Ishikawa (cell line): Measurements from ENCODE around the gene BIRC2.

Source experiments
- CEBPB ChIP-seq: IDR thresholded peaks from 2 replicates; pipeline ENCODE4 v1.6.1; 2012
- CREB1 ChIP-seq: IDR thresholded peaks from 2 replicates; pipeline ENCODE4 v1.6.1; 2012; ENCODE audit warnings: low read depth
- EGR1 ChIP-seq: IDR thresholded peaks from 2 replicates; pipeline ENCODE4 v1.6.1; 2012
- EP300 ChIP-seq: IDR thresholded peaks from 2 replicates; pipeline ENCODE4 v1.6.1; 2012; ENCODE audit warnings: borderline replicate concordance
- FOXM1 ChIP-seq: IDR thresholded peaks from 2 replicates; pipeline ENCODE4 v1.6.1; 2012; ENCODE audit warnings: low read depth, borderline replicate concordance
- NFIC ChIP-seq: IDR thresholded peaks from 2 replicates; pipeline ENCODE4 v1.6.1; 2012
- RAD21 ChIP-seq: IDR thresholded peaks from 2 replicates; pipeline ENCODE4 v1.6.1; 2012; ENCODE audit warnings: low read depth
- TAF1 ChIP-seq: IDR thresholded peaks from 2 replicates; pipeline ENCODE4 v1.6.1; 2012; ENCODE audit warnings: low read depth, mild to moderate bottlenecking
- TCF12 ChIP-seq: IDR thresholded peaks from 2 replicates; pipeline ENCODE4 v1.6.1; 2012; ENCODE audit warnings: low read depth
- TEAD4 ChIP-seq: IDR thresholded peaks from 2 replicates; pipeline ENCODE4 v1.6.1; 2012
- USF1 ChIP-seq: IDR thresholded peaks from 2 replicates; pipeline ENCODE4 v1.6.1; 2012
- YY1 ChIP-seq: IDR thresholded peaks from 2 replicates; pipeline ENCODE4 v1.6.1; 2012; ENCODE audit warnings: low read depth
- ZBTB7A ChIP-seq: IDR thresholded peaks from 2 replicates; pipeline ENCODE4 v1.6.1; 2012; ENCODE audit warnings: low read depth
- TF ChIP-seq, protein P1 (sequence below): IDR thresholded peaks from 2 replicates; pipeline ENCODE4 v1.6.1; 2012; ENCODE audit warnings: low read depth, mild to moderate bottlenecking
- TF ChIP-seq, protein P2 (sequence below): IDR thresholded peaks from 2 replicates; pipeline ENCODE4 v1.6.1; 2012

The BIRC2 gene

GRCh38 chr11:102382384-102382783, 35.4 kb downstream of the BIRC2 start:
- TF ChIP-seq, protein P1, sequence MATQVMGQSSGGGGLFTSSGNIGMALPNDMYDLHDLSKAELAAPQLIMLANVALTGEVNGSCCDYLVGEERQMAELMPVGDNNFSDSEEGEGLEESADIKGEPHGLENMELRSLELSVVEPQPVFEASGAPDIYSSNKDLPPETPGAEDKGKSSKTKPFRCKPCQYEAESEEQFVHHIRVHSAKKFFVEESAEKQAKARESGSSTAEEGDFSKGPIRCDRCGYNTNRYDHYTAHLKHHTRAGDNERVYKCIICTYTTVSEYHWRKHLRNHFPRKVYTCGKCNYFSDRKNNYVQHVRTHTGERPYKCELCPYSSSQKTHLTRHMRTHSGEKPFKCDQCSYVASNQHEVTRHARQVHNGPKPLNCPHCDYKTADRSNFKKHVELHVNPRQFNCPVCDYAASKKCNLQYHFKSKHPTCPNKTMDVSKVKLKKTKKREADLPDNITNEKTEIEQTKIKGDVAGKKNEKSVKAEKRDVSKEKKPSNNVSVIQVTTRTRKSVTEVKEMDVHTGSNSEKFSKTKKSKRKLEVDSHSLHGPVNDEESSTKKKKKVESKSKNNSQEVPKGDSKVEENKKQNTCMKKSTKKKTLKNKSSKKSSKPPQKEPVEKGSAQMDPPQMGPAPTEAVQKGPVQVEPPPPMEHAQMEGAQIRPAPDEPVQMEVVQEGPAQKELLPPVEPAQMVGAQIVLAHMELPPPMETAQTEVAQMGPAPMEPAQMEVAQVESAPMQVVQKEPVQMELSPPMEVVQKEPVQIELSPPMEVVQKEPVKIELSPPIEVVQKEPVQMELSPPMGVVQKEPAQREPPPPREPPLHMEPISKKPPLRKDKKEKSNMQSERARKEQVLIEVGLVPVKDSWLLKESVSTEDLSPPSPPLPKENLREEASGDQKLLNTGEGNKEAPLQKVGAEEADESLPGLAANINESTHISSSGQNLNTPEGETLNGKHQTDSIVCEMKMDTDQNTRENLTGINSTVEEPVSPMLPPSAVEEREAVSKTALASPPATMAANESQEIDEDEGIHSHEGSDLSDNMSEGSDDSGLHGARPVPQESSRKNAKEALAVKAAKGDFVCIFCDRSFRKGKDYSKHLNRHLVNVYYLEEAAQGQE = no peak
- TF ChIP-seq ZBTB7A = no peak
- TF ChIP-seq TCF12 = no peak
- TF ChIP-seq CEBPB = no peak
- TF ChIP-seq CREB1 = no peak

DNA sequence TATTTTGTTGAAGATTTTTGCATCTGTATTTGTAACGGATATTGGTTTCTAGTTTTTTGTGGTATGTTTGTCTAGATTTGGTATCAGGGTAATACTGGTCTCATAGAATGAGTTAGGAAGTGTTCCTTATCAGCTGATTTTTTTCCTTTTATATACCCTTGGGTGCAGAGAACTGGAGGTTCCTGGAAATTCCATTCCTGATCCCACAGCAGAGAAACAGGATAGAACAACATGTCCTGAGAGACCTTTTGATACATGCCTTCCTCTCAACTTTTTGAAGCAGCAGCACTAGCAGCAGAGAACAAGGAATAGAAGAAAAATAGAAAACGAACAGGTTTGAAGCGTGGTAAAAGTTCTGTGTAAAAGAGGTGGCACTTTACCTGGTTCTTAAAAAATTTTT, 36.8 kb downstream of the BIRC2 start:
- TF ChIP-seq TCF12 = no peak
- no peak for TF ChIP-seq YY1
- TF ChIP-seq FOXM1 = no peak
- TF ChIP-seq CEBPB = no peak
- no peak for TF ChIP-seq TEAD4
- TF ChIP-seq RAD21 = no peak
- TF ChIP-seq EGR1 = no peak
- TF ChIP-seq, protein P1 = no peak
- no peak for TF ChIP-seq EP300
- no peak for TF ChIP-seq ZBTB7A
- TF ChIP-seq, protein P2, sequence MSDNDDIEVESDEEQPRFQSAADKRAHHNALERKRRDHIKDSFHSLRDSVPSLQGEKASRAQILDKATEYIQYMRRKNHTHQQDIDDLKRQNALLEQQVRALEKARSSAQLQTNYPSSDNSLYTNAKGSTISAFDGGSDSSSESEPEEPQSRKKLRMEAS = no peak

DNA sequence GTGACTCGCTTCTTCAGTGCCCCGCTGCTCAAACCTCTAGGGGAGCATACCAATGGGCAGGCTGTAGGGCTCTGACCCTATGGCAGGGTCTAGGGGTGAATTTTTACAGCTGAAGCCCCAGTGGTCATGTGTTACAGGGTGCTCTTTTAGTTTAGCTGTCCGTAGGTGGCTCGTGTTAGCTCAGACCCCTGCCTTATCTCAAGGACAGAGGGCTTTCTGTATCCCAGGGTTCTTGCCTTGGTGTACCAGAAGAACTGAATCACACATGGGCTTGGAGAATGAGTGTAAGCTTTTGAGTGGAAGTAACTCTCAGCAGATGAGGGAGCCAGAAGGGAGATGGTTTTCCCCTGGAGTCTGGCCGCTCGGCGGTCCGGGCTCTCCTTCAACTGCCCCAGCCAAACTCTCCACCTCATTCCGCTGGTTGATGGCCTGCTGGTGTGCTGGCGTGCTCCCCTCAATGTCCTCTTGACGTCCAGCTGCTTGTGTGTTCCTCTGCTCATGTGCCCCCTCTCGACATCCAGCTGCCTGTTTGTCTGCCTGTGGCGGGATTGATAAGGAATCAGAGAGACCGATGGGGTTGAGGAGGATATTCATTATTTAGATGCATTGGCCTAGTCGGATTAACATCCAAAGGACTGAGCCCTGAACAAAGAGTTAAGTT, 37.5 kb downstream of the BIRC2 start:
- TF ChIP-seq TEAD4 (no peak), EGR1 (no peak), TAF1 (no peak), RAD21 (no peak), NFIC (no peak), CREB1 (no peak), ZBTB7A (no peak), EP300 (no peak)
- TF ChIP-seq, protein P1 = no peak

DNA sequence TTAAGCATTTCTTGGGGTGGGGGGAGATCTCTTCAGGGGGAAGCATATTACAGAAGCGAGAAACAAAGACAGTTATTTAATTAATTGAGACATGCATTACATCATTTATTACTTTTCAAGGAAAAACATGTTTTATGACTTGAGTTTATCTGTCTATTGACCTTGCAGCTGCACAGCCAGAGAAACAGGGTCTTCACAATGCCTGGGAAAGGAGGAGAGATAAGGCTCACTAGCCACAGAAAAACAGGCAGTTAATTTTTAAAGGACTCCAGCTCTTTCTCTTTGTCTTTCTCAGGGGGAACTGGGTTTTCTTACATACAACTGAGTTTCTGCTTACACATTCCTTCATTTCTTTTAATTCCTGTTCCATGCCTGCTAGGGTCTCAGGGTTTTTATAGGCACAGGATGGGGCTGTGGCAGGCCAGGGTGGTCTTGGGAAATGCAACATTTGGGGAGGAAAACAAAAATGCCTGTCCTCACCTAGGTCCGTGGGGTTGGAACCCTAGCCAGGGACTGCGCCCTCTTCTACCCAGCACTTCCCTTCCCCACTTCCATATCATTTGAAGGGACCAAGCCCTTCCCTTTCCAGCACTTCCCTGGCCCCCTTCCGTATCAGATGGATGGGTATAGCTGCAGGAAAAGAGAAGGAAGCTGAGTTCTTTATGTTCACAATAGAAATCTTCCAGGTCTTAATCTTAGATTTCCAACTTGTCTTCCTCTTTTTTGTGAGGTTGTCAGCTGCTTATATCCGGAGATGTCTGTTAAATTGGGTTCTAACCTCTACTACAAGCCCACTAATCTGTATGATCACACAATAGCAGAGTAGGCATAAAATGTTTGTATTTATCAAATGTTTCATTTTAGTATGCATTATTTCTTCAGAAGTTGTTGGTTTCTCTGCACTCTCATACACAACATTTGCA, 38.3 kb downstream of the BIRC2 start:
- TF ChIP-seq TEAD4 (no peak), USF1 (no peak), EGR1 (no peak), EP300 (no peak), ZBTB7A (no peak), CEBPB (no peak), NFIC (no peak), YY1 (no peak), TCF12 (no peak), FOXM1 (no peak), RAD21 (no peak), CREB1 (no peak), TAF1 (no peak)
- TF ChIP-seq, protein P2 = no peak
- TF ChIP-seq, protein P1 = no peak
